GM19023 (cell line): Measurements from ENCODE around the gene NKX2-3.

Source experiments
- ATAC-seq: cut with Tn5 transposase; IDR thresholded peaks from one replicate; pipeline ENCODE4 v1.9.1; 2021; ENCODE audit warnings: mild to moderate bottlenecking, moderate library complexity; ENCODE audit not compliant: unreplicated experiment

Gene NKX2-3

DNA sequence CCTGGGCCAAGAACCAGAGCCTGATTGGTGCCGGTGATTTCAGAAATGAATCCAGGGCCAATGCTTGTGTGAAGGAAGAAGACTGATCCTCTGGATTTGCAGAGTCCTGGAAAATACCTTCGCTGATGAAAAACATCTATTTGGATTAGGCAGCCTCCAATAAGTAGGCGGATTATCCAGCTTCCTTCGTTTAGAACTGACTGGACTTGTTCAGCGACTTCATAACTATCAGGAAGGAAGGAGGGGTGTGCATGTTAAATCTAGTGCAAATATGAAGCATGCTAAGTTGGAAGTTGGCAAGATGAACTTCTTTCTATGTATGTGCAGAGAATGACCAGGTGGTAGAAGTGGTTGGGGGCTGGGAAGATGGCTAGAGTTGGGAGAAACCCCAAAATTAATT, 41.0 kb downstream of the NKX2-3 start:
- ATAC-seq, result no peak

DNA sequence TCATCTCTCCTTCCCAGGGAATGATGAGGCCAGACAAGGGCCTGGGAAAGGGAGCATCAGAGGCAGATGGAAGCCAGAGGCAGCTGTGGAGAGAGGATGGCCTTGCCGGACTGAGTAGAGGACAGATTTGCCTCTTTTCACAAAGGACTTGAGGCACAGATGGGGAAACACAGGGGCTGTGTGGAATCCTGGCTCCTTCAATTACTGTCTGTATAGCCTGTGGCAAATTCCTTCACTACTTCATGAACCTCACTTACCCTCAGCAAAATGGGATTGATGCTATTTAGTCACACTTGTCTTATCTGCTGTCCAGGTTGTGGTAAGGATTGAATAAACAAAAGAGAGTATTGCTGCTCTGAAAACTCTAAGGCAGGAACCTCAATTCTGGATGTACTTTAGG, 47.2 kb downstream of the NKX2-3 start:
- no peak for ATAC-seq

DNA sequence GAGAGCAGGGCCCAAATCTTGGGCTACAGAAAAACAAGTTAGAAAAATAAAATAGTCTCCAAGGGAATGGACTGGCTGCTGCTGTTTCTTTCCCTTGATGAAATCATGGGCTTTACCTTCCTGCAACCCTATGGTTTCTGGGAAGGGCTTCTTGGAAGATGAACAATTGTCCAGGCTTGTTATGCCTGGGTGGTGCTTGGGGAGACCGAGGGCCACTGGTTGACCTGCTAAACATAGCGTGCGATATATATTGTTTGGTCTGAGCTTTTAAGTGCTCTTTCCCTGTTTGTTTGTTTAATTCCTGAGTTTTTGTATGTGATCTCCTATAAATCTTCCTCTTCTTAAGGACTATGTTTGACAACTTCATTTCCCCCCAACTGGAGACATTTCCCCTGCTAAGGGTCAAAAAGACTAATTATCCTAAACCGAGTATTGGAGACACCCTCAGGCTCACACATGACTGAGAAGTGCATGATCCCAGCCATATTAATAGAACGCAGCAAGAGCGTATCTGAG, 49.6 kb downstream of the NKX2-3 start:
- no peak for ATAC-seq

DNA sequence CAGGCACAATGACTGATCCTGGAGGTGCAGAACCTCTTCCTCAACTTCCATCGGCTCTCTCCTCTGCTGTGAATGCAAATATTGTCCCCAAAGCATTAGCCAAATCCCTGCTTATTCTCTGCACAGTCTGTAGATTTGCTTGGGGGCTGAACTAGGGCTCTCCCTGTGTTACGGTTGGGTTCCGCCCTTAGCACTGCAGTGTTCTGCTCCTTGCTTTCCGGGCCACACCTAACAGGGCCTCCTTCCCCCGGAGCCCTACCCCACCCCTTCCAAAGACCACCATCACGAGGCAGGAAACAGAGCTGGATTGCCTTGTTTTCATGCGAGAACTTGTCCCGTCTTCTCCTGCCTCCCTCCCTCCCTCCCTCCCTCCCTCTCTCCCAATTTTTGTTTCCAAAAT, 50.9 kb downstream of the NKX2-3 start:
- ATAC-seq, result no peak
